Type B pancreatic cell (in vitro differentiated cells): ENCODE measurements around the gene BACE2. TPM values are rescaled to one million over a fixed set of nuclear protein-coding genes. Genes with fewer than 3 reads are reported as not detected.
A peak's percentile ranks its signal among the peaks of the same experiment; 100 is the strongest.

Experiments used
- DNase-seq: peaks from one replicate; pipeline ENCODE4 v3.0.0; 2021; ENCODE audit warnings: mixed read lengths; ENCODE audit not compliant: unreplicated experiment; ENCODE audit errors: extremely low spot score
- H3K27ac Mint-ChIP-seq: 2 replicates; pipeline ENCODE4 v1.8.0; 2021; ENCODE audit warnings: mild to moderate bottlenecking, mixed read lengths
- H3K27me3 Mint-ChIP-seq: 2 replicates; pipeline ENCODE4 v1.8.0; 2021; ENCODE audit warnings: mixed read lengths
- H3K36me3 Mint-ChIP-seq: 2 replicates; pipeline ENCODE4 v1.8.0; 2021; ENCODE audit warnings: mixed read lengths
- H3K4me1 Mint-ChIP-seq: one replicate; pipeline ENCODE4 v1.8.0; 2021; ENCODE audit warnings: mixed read lengths; ENCODE audit not compliant: unreplicated experiment
- H3K4me3 Mint-ChIP-seq: 2 replicates; pipeline ENCODE4 v1.8.0; 2021; ENCODE audit warnings: mild to moderate bottlenecking, mixed read lengths
- H3K9me3 Mint-ChIP-seq: 2 replicates; pipeline ENCODE4 v1.8.0; 2021; ENCODE audit warnings: mixed read lengths
- total RNA-seq: library from RNA; stranded (reverse); gene quantifications from 2 replicates; pipeline ENCODE4 v1.2.1, GENCODE V29; 2021; ENCODE audit warnings: low replicate concordance
- TF ChIP-seq, protein P1 (sequence below): fragments of 200-600 bp; sonication (generic); conservative IDR thresholded peaks from 2 replicates; pipeline ENCODE4 v1.5.0; 2021; ENCODE audit warnings: antibody characterized with exemption, mild to moderate bottlenecking

BACE2 gene
- total RNA-seq, 1 donor from 2014 or later: 29.8 TPM

DNA sequence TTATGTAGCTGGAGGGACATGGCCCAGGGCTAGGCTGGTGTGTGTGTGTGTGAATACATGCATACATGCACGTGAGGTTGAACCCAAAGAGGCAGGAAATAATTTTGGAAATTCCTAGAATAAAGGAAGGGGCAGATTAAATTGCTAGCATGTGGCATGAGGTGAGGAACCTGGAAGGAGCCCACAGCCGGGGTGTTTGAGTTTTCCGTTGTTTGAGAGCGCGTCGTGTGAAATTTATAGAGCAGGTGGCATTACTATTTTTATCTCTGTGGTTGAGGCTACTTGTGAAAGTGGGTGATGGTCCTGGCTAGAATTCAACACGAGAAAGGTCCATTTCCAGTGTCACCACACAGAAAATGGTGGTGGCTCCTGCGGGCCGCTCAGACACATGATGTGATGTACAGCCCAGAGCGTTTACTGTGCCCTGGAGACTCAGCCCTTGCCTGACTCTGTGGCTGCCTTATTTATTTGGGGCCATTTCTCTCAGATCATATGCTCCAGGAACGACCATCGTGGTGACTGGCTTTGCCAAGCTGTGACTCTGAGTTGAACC, 48.0 kb downstream of the BACE2 start:
- peak overlapping the region; percentile 78 for H3K27ac Mint-ChIP-seq

DNA sequence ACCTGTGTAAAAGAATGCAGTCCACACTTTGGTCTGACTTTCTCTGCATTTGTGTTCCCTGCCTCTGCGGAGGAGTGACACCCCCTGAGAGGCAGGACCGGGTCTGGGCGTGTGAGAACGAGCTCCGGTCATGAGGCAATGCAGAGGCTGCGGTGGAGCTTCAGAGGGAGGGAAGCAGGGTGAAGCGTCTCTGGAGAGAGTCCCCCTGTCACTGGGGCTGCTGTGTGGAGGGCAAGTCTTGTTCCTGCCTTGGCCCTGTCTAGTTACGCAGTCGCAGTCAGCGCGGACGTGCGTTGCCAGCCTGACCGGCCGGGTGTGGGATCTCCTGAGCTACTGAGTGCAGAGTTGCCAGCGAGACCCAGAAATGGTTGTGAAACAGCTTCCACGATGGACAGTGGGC, 48.5 kb downstream of the BACE2 start:
- peak overlapping the region; percentile 50 for H3K4me3 Mint-ChIP-seq
- H3K27me3 Mint-ChIP-seq: no peaks in the 10 kb centered on the region
- peaks cover 4% of the 10 kb centered on the region for H3K9me3 Mint-ChIP-seq
- H3K27ac Mint-ChIP-seq: peak overlapping the region; percentile 78
- TF ChIP-seq, protein P1, sequence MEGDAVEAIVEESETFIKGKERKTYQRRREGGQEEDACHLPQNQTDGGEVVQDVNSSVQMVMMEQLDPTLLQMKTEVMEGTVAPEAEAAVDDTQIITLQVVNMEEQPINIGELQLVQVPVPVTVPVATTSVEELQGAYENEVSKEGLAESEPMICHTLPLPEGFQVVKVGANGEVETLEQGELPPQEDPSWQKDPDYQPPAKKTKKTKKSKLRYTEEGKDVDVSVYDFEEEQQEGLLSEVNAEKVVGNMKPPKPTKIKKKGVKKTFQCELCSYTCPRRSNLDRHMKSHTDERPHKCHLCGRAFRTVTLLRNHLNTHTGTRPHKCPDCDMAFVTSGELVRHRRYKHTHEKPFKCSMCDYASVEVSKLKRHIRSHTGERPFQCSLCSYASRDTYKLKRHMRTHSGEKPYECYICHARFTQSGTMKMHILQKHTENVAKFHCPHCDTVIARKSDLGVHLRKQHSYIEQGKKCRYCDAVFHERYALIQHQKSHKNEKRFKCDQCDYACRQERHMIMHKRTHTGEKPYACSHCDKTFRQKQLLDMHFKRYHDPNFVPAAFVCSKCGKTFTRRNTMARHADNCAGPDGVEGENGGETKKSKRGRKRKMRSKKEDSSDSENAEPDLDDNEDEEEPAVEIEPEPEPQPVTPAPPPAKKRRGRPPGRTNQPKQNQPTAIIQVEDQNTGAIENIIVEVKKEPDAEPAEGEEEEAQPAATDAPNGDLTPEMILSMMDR: no peak
- DNase-seq: no peak
- H3K36me3 Mint-ChIP-seq: peaks cover 5% of the 10 kb centered on the region
- H3K4me1 Mint-ChIP-seq: peaks cover 35% of the 10 kb centered on the region

More for the DNA sequence above, 48.0 kb downstream of the BACE2 start:
- no peaks in the 10 kb centered on the region for H3K27me3 Mint-ChIP-seq
- no peak overlapping the region for H3K4me3 Mint-ChIP-seq
- peaks cover 5% of the 10 kb centered on the region for H3K36me3 Mint-ChIP-seq
- TF ChIP-seq, protein P1: no peak
- peaks cover 4% of the 10 kb centered on the region for H3K9me3 Mint-ChIP-seq
- no peak for DNase-seq
- H3K4me1 Mint-ChIP-seq: peaks cover 39% of the 10 kb centered on the region

DNA sequence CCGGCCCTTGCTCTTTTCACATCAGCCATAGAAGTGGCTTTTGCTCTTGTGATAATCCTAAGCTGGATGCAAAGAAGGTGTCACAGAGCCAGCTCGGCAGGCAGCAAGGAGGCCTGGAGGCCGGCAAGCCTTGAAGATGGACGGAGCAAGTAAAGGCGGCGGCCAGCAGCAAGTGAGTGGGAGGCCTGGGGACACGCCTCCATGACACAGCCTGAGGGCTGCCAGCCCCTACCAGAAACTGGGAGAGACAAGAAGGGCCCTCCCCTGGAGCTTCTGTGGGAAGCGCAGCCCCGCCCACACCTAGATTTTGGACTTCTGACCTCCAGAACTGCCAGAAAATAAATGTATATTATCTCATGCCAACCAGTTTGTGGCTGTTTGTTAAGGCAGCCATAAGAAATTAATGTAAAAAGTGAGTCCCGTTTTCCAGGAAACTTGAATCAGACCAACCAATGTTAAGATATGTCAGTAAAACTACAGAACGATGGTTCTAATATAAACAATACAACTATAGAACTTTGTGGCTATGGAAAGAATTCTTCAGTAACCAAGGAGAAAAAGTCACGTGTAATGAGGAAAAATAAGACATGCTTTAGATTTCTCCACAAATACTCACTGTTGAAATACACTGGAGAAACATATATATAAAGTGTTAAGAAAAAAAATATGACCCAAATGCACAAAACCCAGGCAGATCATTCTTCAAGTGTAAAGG, 49.9 kb downstream of the BACE2 start:
- Mint-ChIP-seq H3K9me3 (peaks cover 4% of the 10 kb centered on the region), H3K4me3 (peak overlapping the region; percentile 65), H3K36me3 (peaks cover 4% of the 10 kb centered on the region), H3K27me3 (no peaks in the 10 kb centered on the region), H3K27ac (peak overlapping the region; percentile 83), H3K4me1 (peaks cover 35% of the 10 kb centered on the region)
- TF ChIP-seq, protein P1: no peak
- no peak for DNase-seq

DNA sequence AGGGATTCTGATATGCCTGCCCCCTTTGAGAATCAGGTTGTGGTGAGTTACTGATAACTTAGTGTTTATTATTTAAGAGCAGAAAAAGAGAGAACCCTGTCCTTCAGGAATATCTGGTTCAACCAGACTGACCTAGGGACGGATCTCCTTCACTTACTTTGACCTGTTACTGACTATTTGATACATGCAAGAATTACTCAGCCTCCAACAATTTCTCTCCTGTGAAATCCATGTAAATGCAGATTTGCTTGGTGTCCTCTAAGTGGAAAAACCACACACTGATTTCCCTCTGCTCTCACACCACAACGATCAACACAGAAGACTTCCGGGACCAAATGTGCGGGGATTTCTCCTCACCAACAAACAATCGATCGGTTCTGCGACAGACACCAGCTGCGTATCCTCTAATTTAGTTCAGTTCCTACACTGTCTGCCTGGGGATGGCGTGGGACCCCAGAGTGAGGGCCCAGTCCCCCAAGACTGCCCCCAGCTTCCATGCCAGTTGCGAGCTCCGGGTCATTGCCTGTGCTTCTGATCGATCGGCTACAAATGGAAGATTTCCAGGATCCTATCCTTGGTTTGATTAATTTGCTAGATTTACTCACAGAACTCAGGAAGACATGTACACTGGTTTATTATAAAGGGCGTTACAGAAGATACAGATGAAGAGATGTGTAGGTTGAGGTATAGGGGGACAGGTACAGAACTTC, 51.7 kb downstream of the BACE2 start:
- H3K27ac Mint-ChIP-seq: peak overlapping the region; percentile 88
- H3K4me1 Mint-ChIP-seq: peaks cover 35% of the 10 kb centered on the region
- no peak for DNase-seq

DNA sequence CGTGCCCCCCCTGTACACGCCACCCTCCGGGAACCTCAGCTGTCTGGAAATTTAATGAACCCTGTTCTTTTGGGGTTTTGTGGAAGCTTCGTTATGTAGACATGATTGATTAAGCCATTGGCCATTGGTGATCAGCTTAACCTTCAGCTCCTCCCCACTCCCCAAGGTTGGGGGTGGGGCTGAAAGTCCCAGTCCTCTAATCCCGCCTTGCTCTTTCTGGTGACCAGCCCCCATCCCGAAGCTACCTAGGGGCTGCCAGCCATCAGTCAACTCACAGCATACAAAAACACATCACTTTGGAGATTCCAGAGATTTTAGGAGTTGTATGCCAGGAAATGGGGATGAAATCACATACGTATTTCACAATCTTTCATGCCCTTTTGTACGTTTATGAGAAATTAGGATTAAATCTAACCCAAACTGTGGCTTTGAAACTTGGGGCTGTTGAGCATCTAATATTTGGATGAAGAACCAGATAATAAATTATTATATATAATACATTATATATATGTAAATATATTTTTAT, 52.3 kb downstream of the BACE2 start:
- Mint-ChIP-seq H3K27me3 (no peaks in the 10 kb centered on the region), H3K9me3 (peaks cover 4% of the 10 kb centered on the region), H3K4me1 (peaks cover 34% of the 10 kb centered on the region), H3K4me3 (no peak overlapping the region), H3K27ac (peak overlapping the region; percentile 88), H3K36me3 (peaks cover under 1% of the 10 kb centered on the region)
- no peak for DNase-seq
- TF ChIP-seq, protein P1: no peak

More for the DNA sequence above, 51.7 kb downstream of the BACE2 start:
- Mint-ChIP-seq H3K36me3 (no peaks in the 10 kb centered on the region), H3K4me3 (peak overlapping the region; percentile 57), H3K9me3 (peaks cover 4% of the 10 kb centered on the region), H3K27me3 (no peaks in the 10 kb centered on the region)
- TF ChIP-seq, protein P1: no peak
